Astrocyte (in vitro differentiated cells and primary cell): ENCODE measurements around the gene CRHR1.

Source experiments
- CTCF ChIP-seq: IDR thresholded peaks from 2 replicates; pipeline ENCODE4 v1.5.1; 2011; ENCODE audit warnings: low read depth, mild to moderate bottlenecking, inconsistent platforms, low read length, moderate library complexity; ENCODE audit not compliant: insufficient read depth
- EZH2 ChIP-seq: IDR thresholded peaks from 2 replicates; pipeline ENCODE4 v1.6.1; 2012; ENCODE audit warnings: mild to moderate bottlenecking, low read length, inconsistent platforms; ENCODE audit not compliant: insufficient read depth

GRCh38 chr17:45833920-45834319 lies 49.8 kb downstream of the CRHR1 start:
- TF ChIP-seq EZH2 (no peak), CTCF (no peak)
